ENCODE measurements around the gene CHPF. TPM values are rescaled to one million over a fixed set of nuclear protein-coding genes. Genes with fewer than 3 reads are reported as not detected.

Gene CHPF
- total and polyA plus RNA-seq, 4 donors = 26.5 to 135 (median 58.2) TPM

- no peak overlapping the region for H3K27ac ChIP-seq (ENCODE audit: low read depth in 1 of 2, low read length in 2 of 2)
- H3K9ac ChIP-seq (ENCODE audit: low read depth in 1 of 2, low read length in 2 of 2) = no peak overlapping the region
- no peak for DNase-seq (ENCODE audit: low spot score)
- H3K9me3 ChIP-seq (ENCODE audit: control insufficient read depth in 4 of 4, low read length in 3 of 4) = no peaks in the 10 kb centered on the region
- no peak overlapping the region for H3K4me3 ChIP-seq (ENCODE audit: low read depth in 1 of 3, low read length in 3 of 3)
- peaks cover 4 to 24% (median 11%) of the 10 kb centered on the region in 4 donors for H3K36me3 ChIP-seq (ENCODE audit: control insufficient read depth in 4 of 4, insufficient read depth in 3 of 4, low read depth in 1 of 4, low read length in 3 of 4)
- WGBS = 94% methylated on average over 32 of the region's 32 CpGs
- no peak for TF ChIP-seq FOXA2 (IDR thresholded peaks at IDR 0.05)
- TF ChIP-seq TAF1 (conservative IDR thresholded peaks at IDR 0.05) = no peak
- no peak for TF ChIP-seq YY1 (IDR thresholded peaks at IDR 0.05)
- no peak for TF ChIP-seq ZBTB33 (IDR thresholded peaks at IDR 0.05)
- TF ChIP-seq RAD21 (IDR thresholded peaks at IDR 0.05) = no peak
- no peak for TF ChIP-seq RXRA (IDR thresholded peaks at IDR 0.05)
- no peak for TF ChIP-seq HNF4A (conservative IDR thresholded peaks at IDR 0.05)
- TF ChIP-seq FOXA1 (IDR thresholded peaks at IDR 0.05) = no peak
- TF ChIP-seq, protein P1, sequence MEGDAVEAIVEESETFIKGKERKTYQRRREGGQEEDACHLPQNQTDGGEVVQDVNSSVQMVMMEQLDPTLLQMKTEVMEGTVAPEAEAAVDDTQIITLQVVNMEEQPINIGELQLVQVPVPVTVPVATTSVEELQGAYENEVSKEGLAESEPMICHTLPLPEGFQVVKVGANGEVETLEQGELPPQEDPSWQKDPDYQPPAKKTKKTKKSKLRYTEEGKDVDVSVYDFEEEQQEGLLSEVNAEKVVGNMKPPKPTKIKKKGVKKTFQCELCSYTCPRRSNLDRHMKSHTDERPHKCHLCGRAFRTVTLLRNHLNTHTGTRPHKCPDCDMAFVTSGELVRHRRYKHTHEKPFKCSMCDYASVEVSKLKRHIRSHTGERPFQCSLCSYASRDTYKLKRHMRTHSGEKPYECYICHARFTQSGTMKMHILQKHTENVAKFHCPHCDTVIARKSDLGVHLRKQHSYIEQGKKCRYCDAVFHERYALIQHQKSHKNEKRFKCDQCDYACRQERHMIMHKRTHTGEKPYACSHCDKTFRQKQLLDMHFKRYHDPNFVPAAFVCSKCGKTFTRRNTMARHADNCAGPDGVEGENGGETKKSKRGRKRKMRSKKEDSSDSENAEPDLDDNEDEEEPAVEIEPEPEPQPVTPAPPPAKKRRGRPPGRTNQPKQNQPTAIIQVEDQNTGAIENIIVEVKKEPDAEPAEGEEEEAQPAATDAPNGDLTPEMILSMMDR (IDR thresholded peaks at IDR 0.05; ENCODE audit: low read depth, low read length, missing input control) = no peak
- TF ChIP-seq MAX (IDR thresholded peaks at IDR 0.05) = no peak
- no peak for TF ChIP-seq REST (IDR thresholded peaks at IDR 0.05)
- no peak for TF ChIP-seq JUND (IDR thresholded peaks at IDR 0.05)
- no peak for TF ChIP-seq HNF4G (IDR thresholded peaks at IDR 0.05)
- TF ChIP-seq ATF3 (IDR thresholded peaks at IDR 0.05) = no peak
- TF ChIP-seq GABPA (IDR thresholded peaks at IDR 0.05 in 1 of 2, conservative IDR thresholded peaks at IDR 0.05 in 1 of 2) = no peak
- no peak for TF ChIP-seq NR2F2 (IDR thresholded peaks at IDR 0.05)
- TF ChIP-seq EGR1 (IDR thresholded peaks at IDR 0.05; ENCODE audit: low read depth in 2 of 2) = no peak
- no peak for TF ChIP-seq SP1 (IDR thresholded peaks at IDR 0.05)
- no peaks in the 10 kb centered on the region for H3K27me3 ChIP-seq (ENCODE audit: control insufficient read depth in 4 of 4, insufficient read depth in 4 of 4, low read length in 3 of 4)
- H3K4me1 ChIP-seq (ENCODE audit: control insufficient read depth in 4 of 4, insufficient read depth in 4 of 4, low read length in 3 of 4) = peaks cover 9 to 19% (median 14%) of the 10 kb centered on the region in 4 donors
These were observed 4.4 kb downstream of the CHPF start for GRCh38 chr2:219538956-219539788.

Measured in liver (tissue), 9 donors.